Renal cortical epithelial cell (primary cell): ENCODE data around the gene CYP19A1. TPM values are rescaled to one million over a fixed set of nuclear protein-coding genes. Genes with fewer than 3 reads are reported as not detected.

ENCODE experiments used
- DNase-seq: peaks from one replicate; pipeline ENCODE4 v3.0.0-alpha.2; 2011; ENCODE audit warnings: low read depth
- total RNA-seq: library from RNA; depleted of rRNA; stranded (reverse); fragments of >200 nt; gene quantifications from 2 replicates; pipeline ENCODE4 v1.2.3, GENCODE V29; 2014

CYP19A1 gene
- total RNA-seq, 1 donor from 2014 or later: not detected

DNA sequence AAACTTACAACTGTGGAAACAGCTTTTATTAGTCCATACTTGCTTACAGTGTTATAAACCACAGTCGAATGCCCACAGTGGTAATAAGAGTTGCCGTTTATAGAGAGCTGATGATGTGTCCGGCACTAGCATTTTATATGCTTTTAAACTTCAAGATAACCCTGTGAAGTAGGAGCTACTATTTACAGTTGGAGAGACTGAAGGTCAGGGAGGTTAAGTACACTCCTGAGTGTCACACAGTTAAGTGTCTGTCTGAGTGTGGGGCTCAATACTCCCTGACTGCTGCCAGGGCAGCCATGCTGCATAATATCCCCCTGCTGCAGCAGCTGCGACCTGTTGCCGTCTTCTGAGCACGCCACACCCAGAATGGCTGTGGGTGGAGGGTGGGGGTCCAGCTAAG, 153.8 kb downstream of the CYP19A1 start:
- DNase-seq: no peak

DNA sequence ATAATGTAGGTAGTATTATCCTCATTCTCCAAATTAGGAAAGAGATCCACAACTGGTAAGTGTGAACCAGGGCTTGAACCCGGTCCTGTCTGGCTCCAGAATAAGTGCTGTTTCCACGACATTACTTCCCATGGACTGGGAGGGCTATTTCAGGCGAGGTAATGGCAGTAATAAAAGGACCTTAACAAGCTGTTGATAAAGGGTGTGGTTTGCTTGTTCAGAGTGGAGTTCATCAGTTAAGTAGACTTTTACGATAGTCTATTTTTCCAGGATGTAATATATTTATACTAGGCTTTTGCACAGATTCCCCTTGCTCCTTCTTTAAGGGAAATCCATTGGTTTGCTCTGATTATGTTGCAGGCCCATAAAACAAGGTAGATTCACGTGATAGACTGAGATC, 155.3 kb downstream of the CYP19A1 start:
- DNase-seq: no peak

DNA sequence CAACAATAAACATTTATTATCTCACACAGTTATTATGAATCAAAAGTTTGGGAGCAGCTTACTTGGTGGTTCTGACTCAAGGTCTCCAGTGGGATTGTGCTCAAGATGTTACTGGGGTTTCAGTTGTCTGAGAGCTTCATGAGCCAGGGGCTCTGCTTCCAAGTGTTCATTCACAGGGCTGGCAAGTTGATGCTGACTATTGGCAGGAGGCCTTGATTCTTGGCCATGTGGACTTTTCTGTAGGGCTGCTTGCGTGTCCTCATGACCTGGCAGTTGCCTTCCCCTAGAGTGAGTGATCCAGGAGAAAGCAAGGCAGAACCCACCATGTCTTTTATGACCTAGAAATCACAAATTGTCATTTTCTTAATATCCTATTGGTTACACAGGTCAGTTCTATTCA, 156.5 kb downstream of the CYP19A1 start:
- no peak for DNase-seq

DNA sequence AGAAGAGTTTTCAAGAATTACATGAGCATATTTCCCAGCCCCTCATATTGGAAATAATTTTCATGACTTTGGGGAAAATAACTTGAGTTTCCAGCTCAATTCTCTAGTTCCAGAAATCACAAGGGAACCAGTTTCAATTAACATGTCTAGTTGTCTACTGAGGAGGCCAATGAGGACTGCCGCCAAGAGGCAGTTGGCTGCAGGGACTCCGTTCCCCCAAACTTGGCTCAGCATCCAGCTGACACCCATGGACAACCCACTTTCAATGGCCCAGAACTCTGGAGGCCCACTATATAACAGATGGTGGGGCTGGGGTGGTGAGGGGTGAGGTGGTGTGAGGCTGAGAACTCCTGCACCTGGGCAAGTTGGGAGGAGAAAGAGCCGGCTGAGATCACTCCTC, 157.2 kb downstream of the CYP19A1 start:
- DNase-seq: no peak

DNA sequence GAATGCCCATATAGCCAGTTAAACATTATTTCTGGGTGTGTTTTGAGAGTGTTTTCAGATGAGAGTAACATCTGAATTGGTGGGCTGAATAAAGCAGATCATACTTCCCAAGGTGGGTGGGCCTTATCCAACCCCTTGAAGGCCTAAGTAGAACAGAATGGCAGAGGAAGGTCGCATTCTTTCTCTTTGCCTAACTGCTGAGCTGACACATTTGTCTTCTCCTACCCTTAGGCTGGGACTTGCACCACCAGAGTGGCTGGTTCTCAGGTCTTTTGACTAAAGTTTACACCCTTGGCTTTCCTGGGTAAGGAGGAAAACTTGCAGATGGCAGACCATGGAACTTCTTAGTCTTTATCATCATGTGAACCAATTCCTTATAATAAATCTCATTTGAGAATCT, 157.9 kb downstream of the CYP19A1 start:
- no peak for DNase-seq

DNA sequence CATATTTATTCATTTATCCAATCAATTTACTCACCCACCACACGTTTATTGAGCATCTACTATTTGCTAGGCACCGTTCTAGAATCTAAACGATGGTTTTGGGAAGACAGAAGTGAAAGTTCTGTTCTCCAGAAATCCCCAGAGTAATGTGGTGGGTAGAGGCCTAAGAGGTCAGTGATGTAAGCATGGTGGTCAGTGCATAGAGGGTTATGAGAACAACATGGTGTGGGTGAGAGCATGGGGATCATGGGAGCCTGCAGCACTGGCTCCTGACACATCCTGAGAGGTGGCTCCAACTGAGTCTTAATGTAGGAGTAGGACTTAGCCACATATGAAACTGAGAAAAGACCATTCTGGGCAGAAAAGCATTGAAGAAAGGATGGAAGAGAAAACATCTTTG, 158.4 kb downstream of the CYP19A1 start:
- no peak for DNase-seq

DNA sequence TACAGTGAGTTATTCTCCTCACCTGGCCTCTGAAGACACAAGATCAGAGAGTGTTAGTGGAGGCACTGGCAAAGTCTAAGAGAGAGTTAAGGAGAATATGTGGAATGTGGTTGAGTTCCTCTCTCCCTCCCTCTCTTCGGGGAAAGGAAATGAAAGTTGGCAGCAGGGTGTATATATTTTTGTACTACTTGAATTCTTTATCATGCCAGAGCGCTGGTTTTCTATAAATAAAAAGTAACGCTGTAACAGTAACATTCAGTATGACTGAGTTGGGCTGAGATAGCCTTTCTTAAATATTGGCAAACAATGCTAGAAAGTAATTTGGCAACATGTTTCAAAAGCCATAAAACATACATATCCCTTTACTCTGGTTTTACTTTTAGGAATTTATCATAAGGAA, 166.2 kb downstream of the CYP19A1 start:
- no peak for DNase-seq

DNA sequence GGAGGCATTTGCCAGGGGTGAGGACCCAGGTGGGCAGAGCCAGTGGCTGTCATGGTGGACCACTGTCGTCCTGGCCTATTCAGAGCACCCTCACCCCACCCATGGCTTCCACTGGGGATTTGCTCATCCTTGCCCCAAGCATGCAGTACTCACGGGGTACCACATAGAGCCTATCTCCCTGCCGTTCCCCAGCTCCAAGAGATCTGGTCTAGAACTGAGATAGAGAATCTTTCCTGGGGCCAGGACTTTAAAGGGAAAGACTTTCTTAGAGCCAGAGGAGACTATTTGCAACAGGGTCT, 166.8 kb downstream of the CYP19A1 start:
- DNase-seq: no peak

DNA sequence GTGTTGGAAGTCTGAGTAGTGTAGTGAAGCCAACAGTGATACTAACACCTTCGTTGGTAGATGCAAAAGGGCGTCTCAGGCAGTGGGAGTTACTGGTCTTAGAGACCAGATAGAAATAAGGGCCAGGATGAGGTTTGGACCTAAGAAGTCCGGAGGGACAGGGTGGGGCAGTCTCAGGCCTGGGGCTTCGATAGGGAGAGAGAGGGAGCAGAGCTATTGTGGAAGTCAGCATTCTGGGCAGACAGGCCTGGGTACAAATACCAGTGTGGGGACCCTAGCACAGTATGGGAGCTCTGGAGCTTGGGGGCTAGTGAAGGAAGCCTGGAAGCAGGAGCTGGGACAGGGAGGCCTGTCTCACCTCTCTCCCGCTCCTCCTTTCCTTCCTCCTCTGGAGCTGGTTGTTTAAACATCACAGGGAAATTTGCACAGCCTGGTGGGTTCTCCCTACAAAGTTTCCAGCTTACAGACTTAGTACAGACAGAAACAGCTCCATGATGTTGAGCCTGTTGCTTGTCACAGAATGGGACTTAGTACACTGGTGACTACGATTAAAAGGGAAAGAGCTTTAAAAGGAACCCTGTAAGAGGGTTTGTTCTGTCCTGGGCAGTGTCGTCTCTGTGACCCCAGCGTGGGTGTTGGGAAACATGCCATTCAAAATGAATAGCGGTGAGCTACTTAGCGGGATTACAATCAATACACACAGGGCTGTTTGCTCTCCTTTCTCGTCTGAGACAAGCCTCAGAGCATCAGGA, 167.3 kb downstream of the CYP19A1 start:
- DNase-seq: no peak

DNA sequence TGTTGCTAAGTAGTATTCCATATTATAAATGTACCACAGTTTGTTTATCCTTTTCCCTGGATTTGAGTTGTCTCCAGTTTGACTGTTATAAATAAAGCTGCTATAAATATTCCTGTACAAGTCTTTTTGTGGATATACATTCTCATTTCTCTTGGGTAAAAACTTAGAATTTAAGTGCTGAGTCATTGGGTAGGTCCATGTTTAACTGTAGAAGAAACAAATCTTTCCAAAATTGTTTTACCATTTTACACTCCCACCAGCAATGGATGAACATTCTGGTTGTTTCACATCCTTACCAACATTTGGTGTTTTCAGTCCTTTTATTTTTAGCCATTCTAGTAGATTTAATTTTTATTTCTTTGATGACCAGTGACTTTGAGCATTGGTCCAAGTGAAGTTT, 169.7 kb downstream of the CYP19A1 start:
- DNase-seq: no peak

DNA sequence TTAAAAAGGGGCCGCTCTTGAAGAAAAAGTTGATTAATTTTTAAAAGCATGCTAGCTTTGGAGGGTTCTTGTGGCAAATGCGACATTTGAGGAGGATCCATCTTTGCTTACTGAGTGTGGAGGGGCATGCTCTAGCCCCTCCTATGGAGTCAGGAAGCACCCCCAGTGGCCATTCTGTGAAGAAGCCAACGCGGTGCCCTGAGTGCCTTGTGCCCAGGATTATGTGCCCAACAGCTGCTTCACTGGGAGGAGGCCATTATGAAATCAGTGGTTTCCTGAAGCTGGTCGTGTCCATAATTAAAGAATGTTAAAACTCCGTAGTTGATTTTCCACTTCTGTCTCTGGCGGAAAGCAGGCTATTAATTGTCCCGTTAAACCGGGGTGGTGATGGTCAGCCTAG, 174.6 kb downstream of the CYP19A1 start:
- DNase-seq: no peak

DNA sequence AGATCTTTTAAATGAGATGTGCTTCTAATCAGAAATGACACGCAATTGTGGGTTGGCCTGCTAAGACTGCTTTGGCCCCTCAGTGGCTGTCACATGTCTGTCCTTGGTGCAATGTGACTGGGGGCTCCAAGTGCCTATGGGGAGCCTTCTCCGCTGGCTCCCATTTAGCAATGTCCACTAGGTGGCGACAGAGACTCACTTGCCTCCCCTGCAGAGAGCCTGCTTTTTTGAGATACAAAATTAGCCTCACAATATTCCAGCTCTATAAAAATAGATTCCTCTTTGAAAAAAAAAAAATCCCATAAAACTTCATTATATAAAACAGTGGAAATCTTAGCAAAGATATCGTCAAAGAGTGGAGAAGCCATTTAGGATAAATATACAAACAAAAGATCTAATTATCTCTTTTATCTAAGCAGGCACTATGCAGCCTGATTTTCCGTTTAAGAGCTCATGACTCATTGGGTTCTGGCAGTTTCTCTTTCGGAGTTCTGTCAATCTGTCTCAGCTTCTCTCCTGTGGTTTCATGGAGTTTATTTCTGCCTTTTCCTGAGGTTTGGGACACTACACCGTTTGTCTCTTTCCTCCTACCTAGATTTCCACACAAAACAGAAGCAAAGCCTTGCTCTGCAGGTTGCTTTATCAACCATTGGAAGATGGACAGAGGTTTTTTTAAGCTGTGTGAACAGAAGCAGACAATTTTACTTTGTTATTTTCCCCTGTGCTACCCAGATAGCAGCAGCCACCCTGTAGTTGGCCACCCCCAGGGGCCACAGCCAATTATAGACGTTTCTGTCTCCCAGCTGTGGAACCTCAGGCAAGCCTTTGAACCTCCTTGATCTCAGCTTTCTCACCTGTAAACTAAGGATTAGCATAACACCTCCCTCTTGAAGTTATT, 175.3 kb downstream of the CYP19A1 start:
- DNase-seq: peak; percentile 77

DNA sequence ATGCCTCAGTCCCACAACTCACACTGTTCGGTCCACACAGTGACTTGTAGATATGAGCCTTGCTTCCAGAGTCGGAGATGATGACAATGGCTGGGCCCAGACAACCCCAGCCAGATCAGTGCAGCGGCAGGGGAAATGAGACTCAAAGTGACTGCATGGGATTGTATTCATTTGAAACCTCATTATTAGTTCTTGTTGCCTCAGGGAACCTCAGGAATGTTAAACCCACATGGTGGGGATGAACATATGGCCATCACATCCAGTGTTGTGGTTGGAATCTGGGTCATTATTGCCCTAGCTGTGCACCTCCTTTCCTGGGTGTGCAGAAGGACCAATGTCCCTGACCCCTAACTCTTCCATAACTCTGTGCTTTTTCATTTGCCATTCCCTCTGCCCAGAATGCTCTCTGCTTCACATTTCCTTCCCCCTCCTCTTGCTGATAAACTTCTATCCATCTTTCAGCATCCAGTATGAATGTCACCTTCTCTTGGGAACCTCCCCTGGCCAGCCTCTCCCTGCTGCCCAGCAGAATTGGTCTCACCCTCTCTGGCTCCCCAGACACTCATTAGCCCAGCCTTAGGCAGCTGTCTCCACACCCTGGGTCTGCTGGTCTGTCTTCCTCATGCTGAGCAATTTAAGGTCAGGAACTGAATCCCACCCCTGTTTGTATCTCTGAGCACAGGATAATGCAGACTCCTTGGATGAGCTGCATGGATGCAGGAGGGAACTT, 176.7 kb downstream of the CYP19A1 start:
- DNase-seq: no peak

DNA sequence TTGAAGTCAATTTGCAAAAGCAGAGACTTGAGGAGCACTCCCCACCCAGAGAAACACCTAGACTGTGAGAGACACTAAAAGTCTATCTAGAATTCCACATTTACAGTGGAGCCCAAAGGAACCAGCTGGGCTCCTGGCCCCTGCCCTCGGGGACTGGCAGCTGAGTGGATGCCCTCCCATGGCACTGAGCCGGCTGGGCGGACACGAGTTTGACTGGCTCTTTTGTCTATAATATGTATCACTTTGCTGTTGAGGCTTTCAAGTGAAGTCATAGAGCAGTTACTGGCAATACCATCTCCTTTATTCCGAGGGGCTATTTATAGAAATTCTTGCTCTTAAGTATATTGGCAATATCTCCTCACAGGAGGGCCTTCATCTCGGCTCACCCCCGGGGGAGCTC, 177.9 kb downstream of the CYP19A1 start:
- no peak for DNase-seq

Other genes starting within 250 kb of the CYP19A1 start
- 0.35 and 0.40 TPM in 2 replicates for gene TNFAIP8L3, start 243.7 kb downstream of the CYP19A1 start, total RNA-seq
- gene GLDN, start 3.1 kb upstream of the CYP19A1 start, total RNA-seq: not detected in 2 replicates